Cardiac fibroblast (primary cell): Measurements from ENCODE around the gene MAN2A2.

ENCODE experiments used
- DNase-seq, 2 donors: peaks; one replicate each; pipeline versions ENCODE4 v3.0.0 to v3.0.0-alpha.2; 2010; ENCODE audit warnings: low read depth in 2 of 2
- H3K4me3 ChIP-seq, 2 donors: replicated peaks in 1 of 2; 1 replicate in 1 of 2; 2 replicates in 1 of 2; pipeline ENCODE4 v1.5.1; 2011; ENCODE audit warnings: low read depth in 2 of 2, low read length in 2 of 2, mild to moderate bottlenecking in 2 of 2, moderate library complexity in 1 of 2
- TF ChIP-seq, protein P1 (sequence below): IDR thresholded peaks from one replicate; pipeline ENCODE4 v1.5.1; 2011; ENCODE audit warnings: low read depth, mild to moderate bottlenecking, low read length, inconsistent platforms

Gene MAN2A2

GRCh38 chr15:90883976-90884718 is 19.0 kb upstream of the MAN2A2 start, which contains the start of gene FES:
Gene FES, plus strand, starts transcription at chr15:90884504. Its CDS starts 542 bp downstream, at chr15:90885046.
- peak within 1 kb of the TSS; percentile 51 to 53 for H3K4me3 ChIP-seq
- TF ChIP-seq, protein P1, sequence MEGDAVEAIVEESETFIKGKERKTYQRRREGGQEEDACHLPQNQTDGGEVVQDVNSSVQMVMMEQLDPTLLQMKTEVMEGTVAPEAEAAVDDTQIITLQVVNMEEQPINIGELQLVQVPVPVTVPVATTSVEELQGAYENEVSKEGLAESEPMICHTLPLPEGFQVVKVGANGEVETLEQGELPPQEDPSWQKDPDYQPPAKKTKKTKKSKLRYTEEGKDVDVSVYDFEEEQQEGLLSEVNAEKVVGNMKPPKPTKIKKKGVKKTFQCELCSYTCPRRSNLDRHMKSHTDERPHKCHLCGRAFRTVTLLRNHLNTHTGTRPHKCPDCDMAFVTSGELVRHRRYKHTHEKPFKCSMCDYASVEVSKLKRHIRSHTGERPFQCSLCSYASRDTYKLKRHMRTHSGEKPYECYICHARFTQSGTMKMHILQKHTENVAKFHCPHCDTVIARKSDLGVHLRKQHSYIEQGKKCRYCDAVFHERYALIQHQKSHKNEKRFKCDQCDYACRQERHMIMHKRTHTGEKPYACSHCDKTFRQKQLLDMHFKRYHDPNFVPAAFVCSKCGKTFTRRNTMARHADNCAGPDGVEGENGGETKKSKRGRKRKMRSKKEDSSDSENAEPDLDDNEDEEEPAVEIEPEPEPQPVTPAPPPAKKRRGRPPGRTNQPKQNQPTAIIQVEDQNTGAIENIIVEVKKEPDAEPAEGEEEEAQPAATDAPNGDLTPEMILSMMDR = no peak
- peak in 1 of 2 donors; percentile 74 for DNase-seq

GRCh38 chr15:90884719-90885431 is 18.2 kb upstream of the MAN2A2 start:
- DNase-seq = no peak
- TF ChIP-seq, protein P1 = no peak
- peak overlapping the region; percentile 51 to 53 for H3K4me3 ChIP-seq

- TF ChIP-seq, protein P1 = peak; percentile 97
- peak overlapping the region; percentile 30 to 51 for H3K4me3 ChIP-seq
- peak; percentile 71 to 77 for DNase-seq
Measured at GRCh38 chr15:90885432-90886290, 17.4 kb upstream of the MAN2A2 start.

DNA sequence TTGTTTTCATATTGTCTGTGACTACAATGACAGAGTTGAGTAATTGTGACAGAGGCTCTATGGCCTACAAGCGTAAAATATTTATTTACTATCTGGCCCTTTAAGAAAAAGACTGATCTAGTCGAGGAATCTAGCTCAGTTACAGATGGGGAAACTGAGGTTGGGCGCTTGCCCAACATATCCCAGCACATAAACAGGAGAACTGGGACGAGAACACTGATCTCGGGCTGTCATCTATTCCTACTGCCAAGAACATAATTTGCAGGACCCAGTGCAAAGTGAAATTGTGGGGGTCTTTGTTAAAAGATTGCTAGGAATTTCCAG is 16.8 kb upstream of the MAN2A2 start:
- H3K4me3 ChIP-seq = no peak overlapping the region
- no peak for DNase-seq
- TF ChIP-seq, protein P1 = no peak

DNA sequence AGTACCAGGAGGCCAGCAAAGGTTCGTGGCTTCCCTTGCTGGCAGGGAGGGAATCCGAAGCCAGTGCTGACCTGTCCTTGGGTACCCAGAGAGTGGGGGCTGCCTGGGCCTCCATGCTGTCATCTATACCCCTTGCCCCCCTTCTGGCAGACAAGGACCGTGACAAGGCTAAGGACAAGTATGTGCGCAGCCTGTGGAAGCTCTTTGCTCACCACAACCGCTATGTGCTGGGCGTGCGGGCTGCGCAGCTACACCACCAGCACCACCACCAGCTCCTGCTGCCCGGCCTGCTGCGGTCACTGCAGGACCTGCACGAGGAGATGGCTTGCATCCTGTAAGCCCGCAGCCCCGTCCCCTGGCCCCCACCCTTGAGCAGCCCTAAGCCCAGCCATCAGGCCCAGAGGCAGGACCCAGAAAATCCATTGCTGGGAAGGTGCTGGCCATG is 16.0 kb upstream of the MAN2A2 start:
- TF ChIP-seq, protein P1 = no peak
- no peak for DNase-seq
- H3K4me3 ChIP-seq = no peak overlapping the region

GRCh38 chr15:90889313-90889730 is 13.8 kb upstream of the MAN2A2 start:
- no peak for DNase-seq
- TF ChIP-seq, protein P1 = no peak
- no peak overlapping the region for H3K4me3 ChIP-seq
